Cardiac atrium fibroblast (primary cell): ENCODE data around the gene USP17L22. TPM values are rescaled to one million over a fixed set of nuclear protein-coding genes. Genes with fewer than 3 reads are reported as not detected.

Experiments
- total RNA-seq: library from RNA; depleted of rRNA; stranded (reverse); fragments of >200 nt; gene quantifications from 2 replicates; pipeline ENCODE4 v1.2.3, GENCODE V29; 2015

The USP17L22 gene, protein sequence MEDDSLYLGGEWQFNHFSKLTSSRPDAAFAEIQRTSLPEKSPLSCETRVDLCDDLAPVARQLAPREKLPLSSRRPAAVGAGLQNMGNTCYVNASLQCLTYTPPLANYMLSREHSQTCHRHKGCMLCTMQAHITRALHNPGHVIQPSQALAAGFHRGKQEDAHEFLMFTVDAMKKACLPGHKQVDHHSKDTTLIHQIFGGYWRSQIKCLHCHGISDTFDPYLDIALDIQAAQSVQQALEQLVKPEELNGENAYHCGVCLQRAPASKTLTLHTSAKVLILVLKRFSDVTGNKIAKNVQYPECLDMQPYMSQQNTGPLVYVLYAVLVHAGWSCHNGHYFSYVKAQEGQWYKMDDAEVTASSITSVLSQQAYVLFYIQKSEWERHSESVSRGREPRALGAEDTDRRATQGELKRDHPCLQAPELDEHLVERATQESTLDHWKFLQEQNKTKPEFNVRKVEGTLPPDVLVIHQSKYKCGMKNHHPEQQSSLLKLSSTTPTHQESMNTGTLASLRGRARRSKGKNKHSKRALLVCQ
- total RNA-seq: not detected in 2 replicates

DNA sequence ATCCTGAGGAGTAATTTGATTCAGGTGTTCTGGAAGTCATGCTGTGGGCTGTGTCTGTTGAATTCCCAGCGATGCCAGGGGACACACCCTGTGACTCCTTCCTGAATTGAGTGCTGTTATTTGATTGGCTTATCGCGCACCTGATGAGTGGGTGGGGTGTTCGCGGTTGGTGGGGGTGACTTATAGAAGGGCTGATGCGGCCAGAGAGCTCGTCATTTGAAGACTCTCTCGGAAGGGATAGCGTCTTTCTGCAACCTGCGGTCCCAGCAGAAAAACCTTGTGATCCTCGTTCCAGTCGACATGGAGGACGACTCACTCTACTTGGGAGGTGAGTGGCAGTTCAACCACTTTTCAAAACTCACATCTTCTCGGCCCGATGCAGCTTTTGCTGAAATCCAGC, at the start of gene USP17L22:
Gene USP17L22 (plus strand): TSS at position 301 of the 400 bp plus-strand sequence. CDS start 0 bp downstream, at position 301.

DNA sequence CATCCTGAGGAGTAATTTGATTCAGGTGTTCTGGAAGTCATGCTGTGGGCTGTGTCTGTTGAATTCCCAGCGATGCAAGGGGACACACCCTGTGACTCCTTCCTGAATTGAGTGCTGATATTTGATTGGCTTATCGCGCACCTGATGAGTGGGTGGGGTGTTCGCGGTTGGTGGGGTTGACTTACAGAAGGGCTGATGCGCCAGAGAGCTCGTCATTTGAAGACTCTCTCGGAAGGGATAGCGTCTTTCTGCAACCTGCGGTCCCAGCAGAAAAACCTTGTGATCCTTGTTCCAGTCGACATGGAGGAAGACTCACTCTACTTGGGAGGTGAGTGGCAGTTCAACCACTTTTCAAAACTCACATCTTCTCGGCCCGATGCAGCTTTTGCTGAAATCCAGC, 47.6 kb upstream of the USP17L22 start, which contains the start of gene USP17L12:
Gene USP17L12 (plus strand): TSS at position 301 of the 400 bp plus-strand sequence. CDS start 0 bp downstream, at position 301.

DNA sequence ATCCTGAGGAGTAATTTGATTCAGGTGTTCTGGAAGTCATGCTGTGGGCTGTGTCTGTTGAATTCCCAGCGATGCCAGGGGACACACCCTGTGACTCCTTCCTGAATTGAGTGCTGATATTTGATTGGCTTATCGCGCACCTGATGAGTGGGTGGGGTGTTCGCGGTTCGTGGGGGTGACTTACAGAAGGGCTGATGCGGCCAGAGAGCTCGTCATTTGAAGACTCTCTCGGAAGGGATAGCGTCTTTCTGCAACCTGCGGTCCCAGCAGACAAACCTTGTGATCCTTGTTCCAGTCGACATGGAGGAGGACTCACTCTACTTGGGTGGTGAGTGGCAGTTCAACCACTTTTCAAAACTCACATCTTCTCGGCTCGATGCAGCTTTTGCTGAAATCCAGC, 42.8 kb upstream of the USP17L22 start, which contains the start of gene USP17L13:
Gene USP17L13 (plus strand): TSS at position 301 of the 400 bp plus-strand sequence. CDS start 0 bp downstream, at position 301.

DNA sequence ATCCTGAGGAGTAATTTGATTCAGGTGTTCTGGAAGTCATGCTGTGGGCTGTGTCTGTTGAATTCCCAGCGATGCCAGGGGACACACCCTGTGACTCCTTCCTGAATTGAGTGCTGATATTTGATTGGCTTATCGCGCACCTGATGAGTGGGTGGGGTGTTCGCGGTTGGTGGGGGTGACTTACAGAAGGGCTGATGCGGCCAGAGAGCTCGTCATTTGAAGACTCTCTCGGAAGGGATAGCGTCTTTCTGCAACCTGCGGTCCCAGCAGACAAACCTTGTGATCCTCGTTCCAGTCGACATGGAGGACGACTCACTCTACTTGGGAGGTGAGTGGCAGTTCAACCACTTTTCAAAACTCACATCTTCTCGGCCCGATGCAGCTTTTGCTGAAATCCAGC, 33.3 kb upstream of the USP17L22 start, which contains the start of gene USP17L15:
Gene USP17L15 (plus strand): TSS at position 301 of the 400 bp plus-strand sequence. CDS start 0 bp downstream, at position 301.

DNA sequence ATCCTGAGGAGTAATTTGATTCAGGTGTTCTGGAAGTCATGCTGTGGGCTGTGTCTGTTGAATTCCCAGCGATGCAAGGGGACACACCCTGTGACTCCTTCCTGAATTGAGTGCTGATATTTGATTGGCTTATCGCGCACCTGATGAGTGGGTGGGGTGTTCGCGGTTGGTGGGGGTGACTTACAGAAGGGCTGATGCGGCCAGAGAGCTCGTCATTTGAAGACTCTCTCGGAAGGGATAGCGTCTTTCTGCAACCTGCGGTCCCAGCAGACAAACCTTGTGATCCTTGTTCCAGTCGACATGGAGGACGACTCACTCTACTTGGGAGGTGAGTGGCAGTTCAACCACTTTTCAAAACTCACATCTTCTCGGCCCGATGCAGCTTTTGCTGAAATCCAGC, 23.8 kb upstream of the USP17L22 start, which contains the start of gene USP17L17:
Gene USP17L17 (plus strand): TSS at position 301 of the 400 bp plus-strand sequence. CDS start 0 bp downstream, at position 301.

DNA sequence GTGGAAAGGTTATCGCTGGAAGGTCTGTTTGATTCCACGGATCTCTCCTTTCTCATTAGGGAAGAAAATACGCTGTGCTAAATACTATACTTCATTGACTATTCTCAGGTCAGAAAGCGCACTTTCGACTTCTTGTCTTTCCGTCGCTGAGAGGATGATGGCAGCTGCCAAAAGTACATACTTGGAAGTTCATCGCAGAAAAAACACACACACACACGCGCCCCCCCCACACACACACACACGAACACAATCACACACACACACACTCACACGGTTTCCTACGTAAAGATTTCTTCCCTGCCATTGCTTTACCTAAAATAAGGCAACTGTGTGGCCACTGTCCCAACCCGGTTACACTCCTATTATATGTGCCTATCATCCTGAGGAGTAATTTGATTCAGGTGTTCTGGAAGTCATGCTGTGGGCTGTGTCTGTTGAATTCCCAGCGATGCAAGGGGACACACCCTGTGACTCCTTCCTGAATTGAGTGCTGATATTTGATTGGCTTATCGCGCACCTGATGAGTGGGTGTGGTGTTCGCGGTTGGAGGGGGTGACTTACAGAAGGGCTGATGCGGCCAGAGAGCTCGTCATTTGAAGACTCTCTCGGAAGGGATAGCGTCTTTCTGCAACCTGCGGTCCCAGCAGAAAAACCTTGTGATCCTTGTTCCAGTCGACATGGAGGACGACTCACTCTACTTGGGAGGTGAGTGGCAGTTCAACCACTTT, 19.3 kb upstream of the USP17L22 start, which contains the start of gene USP17L18:
Gene USP17L18 (plus strand): TSS at position 678 of the 728 bp plus-strand sequence. CDS start 0 bp downstream, at position 678.

DNA sequence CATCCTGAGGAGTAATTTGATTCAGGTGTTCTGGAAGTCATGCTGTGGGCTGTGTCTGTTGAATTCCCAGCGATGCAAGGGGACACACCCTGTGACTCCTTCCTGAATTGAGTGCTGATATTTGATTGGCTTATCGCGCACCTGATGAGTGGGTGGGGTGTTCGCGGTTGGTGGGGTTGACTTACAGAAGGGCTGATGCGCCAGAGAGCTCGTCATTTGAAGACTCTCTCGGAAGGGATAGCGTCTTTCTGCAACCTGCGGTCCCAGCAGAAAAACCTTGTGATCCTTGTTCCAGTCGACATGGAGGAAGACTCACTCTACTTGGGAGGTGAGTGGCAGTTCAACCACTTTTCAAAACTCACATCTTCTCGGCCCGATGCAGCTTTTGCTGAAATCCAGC, 14.3 kb upstream of the USP17L22 start, which contains the start of gene USP17L19:
Gene USP17L19 (plus strand): TSS at position 301 of the 400 bp plus-strand sequence. CDS start 0 bp downstream, at position 301.

DNA sequence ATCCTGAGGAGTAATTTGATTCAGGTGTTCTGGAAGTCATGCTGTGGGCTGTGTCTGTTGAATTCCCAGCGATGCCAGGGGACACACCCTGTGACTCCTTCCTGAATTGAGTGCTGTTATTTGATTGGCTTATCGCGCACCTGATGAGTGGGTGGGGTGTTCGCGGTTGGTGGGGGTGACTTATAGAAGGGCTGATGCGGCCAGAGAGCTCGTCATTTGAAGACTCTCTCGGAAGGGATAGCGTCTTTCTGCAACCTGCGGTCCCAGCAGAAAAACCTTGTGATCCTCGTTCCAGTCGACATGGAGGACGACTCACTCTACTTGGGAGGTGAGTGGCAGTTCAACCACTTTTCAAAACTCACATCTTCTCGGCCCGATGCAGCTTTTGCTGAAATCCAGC, 9.6 kb upstream of the USP17L22 start, which contains the start of gene USP17L20:
Gene USP17L20 (plus strand): TSS at position 301 of the 400 bp plus-strand sequence. CDS start 0 bp downstream, at position 301.

DNA sequence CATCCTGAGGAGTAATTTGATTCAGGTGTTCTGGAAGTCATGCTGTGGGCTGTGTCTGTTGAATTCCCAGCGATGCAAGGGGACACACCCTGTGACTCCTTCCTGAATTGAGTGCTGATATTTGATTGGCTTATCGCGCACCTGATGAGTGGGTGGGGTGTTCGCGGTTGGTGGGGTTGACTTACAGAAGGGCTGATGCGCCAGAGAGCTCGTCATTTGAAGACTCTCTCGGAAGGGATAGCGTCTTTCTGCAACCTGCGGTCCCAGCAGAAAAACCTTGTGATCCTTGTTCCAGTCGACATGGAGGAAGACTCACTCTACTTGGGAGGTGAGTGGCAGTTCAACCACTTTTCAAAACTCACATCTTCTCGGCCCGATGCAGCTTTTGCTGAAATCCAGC, 4.8 kb upstream of the USP17L22 start, which contains the start of gene USP17L21:
Gene USP17L21 (plus strand): TSS at position 301 of the 400 bp plus-strand sequence. CDS start 0 bp downstream, at position 301.

Other genes starting within 250 kb of the USP17L22 start
- gene FAM90A26, start 97.2 kb upstream of the USP17L22 start, total RNA-seq: not detected in 2 replicates
- not detected in 2 replicates for gene USP17L10, start 57.0 kb upstream of the USP17L22 start, total RNA-seq
- gene USP17L11, start 52.2 kb upstream of the USP17L22 start, total RNA-seq: not detected in 2 replicates
- not detected in 2 replicates for gene USP17L12, start 47.5 kb upstream of the USP17L22 start, total RNA-seq
- not detected in 2 replicates for gene USP17L13, start 42.7 kb upstream of the USP17L22 start, total RNA-seq
- gene USP17L15, start 33.2 kb upstream of the USP17L22 start, total RNA-seq: not detected in 2 replicates
- not detected in 2 replicates for gene USP17L17, start 23.7 kb upstream of the USP17L22 start, total RNA-seq
- gene USP17L18, start 19.0 kb upstream of the USP17L22 start, total RNA-seq: not detected in 2 replicates
- gene USP17L19, start 14.2 kb upstream of the USP17L22 start, total RNA-seq: not detected in 2 replicates
- not detected in 2 replicates for gene USP17L20, start 9.5 kb upstream of the USP17L22 start, total RNA-seq
- gene USP17L21, start 4.7 kb upstream of the USP17L22 start, total RNA-seq: not detected in 2 replicates
- not detected in 2 replicates for gene USP17L24, start 57.5 kb downstream of the USP17L22 start, total RNA-seq
- not detected in 2 replicates for gene USP17L25, start 62.3 kb downstream of the USP17L22 start, total RNA-seq
- not detected in 2 replicates for gene USP17L26, start 67.0 kb downstream of the USP17L22 start, total RNA-seq
- not detected in 2 replicates for gene USP17L5, start 71.8 kb downstream of the USP17L22 start, total RNA-seq
- not detected in 2 replicates for gene USP17L27, start 76.5 kb downstream of the USP17L22 start, total RNA-seq
- not detected in 2 replicates for gene USP17L28, start 81.3 kb downstream of the USP17L22 start, total RNA-seq
- gene USP17L29, start 86.0 kb downstream of the USP17L22 start, total RNA-seq: not detected in 2 replicates
- gene USP17L30, start 95.5 kb downstream of the USP17L22 start, total RNA-seq: not detected in 2 replicates
- gene DEFB131A, start 176.8 kb downstream of the USP17L22 start, total RNA-seq: not detected in 2 replicates